Hepatocyte (in vitro differentiated cells): ENCODE measurements around the gene ZFX. TPM values are rescaled to one million over a fixed set of nuclear protein-coding genes. Genes with fewer than 3 reads are reported as not detected.

Experiments used
- DNase-seq: peaks from one replicate; pipeline ENCODE4 v3.0.0-alpha.2; 2016; ENCODE audit warnings: low spot score
- H2AFZ ChIP-seq: fragments of 200-600 bp; sonication (generic); 2 replicates; pipeline ENCODE4 v1.6.0; 2016; ENCODE audit warnings: antibody characterized with exemption, mild to moderate bottlenecking
- H3K27ac ChIP-seq: fragments of 200-600 bp; sonication (generic); 2 replicates; pipeline ENCODE4 v1.5.1; 2016; ENCODE audit warnings: mild to moderate bottlenecking
- H3K27me3 ChIP-seq: fragments of 200-600 bp; sonication (generic); 2 replicates; pipeline ENCODE4 v1.6.1; 2016
- H3K36me3 ChIP-seq: fragments of 200-600 bp; sonication (generic); replicated peaks from 2 replicates; pipeline ENCODE4 v1.5.1; 2016; ENCODE audit warnings: low read depth; ENCODE audit not compliant: insufficient read depth
- H3K4me1 ChIP-seq: fragments of 200-600 bp; sonication (generic); 2 replicates; pipeline ENCODE4 v1.5.1; 2016; ENCODE audit warnings: mild to moderate bottlenecking, moderate library complexity; ENCODE audit not compliant: insufficient read depth
- H3K4me2 ChIP-seq: fragments of 200-600 bp; sonication (generic); 2 replicates; pipeline ENCODE4 v1.6.0; 2016
- H3K4me3 ChIP-seq: fragments of 200-600 bp; sonication (generic); 2 replicates; pipeline ENCODE4 v1.5.1; 2016; ENCODE audit warnings: mild to moderate bottlenecking
- H3K79me2 ChIP-seq: fragments of 200-600 bp; sonication (generic); 2 replicates; pipeline ENCODE4 v1.6.0; 2017; ENCODE audit warnings: mild to moderate bottlenecking
- H3K9me2 ChIP-seq: fragments of 200-600 bp; sonication (generic); replicated peaks from 2 replicates; pipeline ENCODE4 v1.6.0; 2017; ENCODE audit warnings: mild to moderate bottlenecking; ENCODE audit not compliant: insufficient read depth
- H3K9me3 ChIP-seq: fragments of 200-600 bp; sonication (generic); 2 replicates; pipeline ENCODE4 v1.5.1; 2016; ENCODE audit warnings: low read depth, mild to moderate bottlenecking
- H4K20me1 ChIP-seq: fragments of 200-600 bp; sonication (generic); 2 replicates; pipeline ENCODE4 v1.6.0; 2016; ENCODE audit warnings: mild to moderate bottlenecking; ENCODE audit not compliant: insufficient read depth, poor library complexity, severe bottlenecking
- EZH2 ChIP-seq: fragments of 200-600 bp; sonication (generic); IDR thresholded peaks from 2 replicates; pipeline ENCODE4 v1.6.1; 2016; ENCODE audit warnings: antibody characterized with exemption, mild to moderate bottlenecking, borderline replicate concordance
- EZH2phosphoT487 ChIP-seq: fragments of 200-600 bp; sonication (generic); IDR thresholded peaks from one replicate; pipeline ENCODE4 v1.6.1; 2018; ENCODE audit warnings: antibody characterized with exemption, mild to moderate bottlenecking, low read depth, moderate library complexity; ENCODE audit not compliant: unreplicated experiment, severe bottlenecking
- WGBS: methylation state at CpG from one replicate; pipeline ENCODE4 v1.1.6; 2016; ENCODE audit warnings: low lambda C conversion rate; ENCODE audit errors: missing lambda C conversion rate; 5-methylcytosine and 5-hydroxymethylcytosine counted together
- polyA plus RNA-seq: library from polyadenylated mRNA; unstranded; fragments of >200 nt; fragmentation: Nextera tagmentation; extraction: Ambion mirVana; gene quantifications from 2 replicates; pipeline ENCODE4 v1.2.1, GENCODE V29; 2016
- total RNA-seq: library from RNA; depleted of rRNA; stranded (reverse); fragments of >200 nt; gene quantifications from 2 replicates; pipeline ENCODE4 v1.2.3, GENCODE V29; 2014
- TF ChIP-seq, protein P1 (sequence below): fragments of 200-600 bp; sonication (generic); IDR thresholded peaks from 2 replicates; pipeline ENCODE4 v1.5.1; 2016; ENCODE audit warnings: antibody characterized with exemption, mild to moderate bottlenecking; ENCODE audit not compliant: poor library complexity

The ZFX gene
- total and polyA plus RNA-seq, 2 experiments from 2014 or later, result 31.5 to 74.0 TPM

DNA sequence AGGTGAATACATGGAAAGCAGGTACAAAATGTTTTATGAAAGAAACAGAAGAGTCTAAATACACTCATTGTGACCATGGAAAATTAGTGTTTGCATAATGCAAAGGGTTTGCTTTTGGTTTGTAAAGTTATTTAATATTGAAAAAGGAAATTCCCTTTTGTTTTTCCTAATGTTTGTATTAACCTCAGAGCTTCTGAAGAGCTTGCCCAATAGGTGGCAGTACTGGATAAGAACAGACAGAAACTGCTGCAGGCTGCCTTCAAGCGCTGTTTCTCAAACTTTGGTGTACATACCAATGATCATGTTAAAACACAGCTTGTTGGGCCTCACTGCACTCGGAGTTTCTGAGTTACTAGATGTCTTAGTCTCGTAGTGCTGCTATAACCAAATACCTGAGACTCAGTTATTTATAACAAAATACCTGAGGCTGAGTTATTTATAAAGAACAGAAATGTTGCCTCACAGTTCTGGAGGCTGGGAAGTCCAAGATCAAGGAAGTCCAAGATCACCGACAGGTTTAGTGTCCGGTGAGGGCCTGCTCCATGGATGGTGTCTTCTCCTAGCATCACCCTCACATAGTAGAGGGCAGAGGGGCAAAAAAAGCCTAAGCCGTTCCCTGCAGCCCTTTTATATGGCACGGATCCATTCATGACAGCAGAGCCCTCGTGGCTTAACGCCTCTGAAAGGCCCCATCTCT, 110.2 kb downstream of the ZFX start:
- Histone ChIP-seq H4K20me1 (no peaks in the 10 kb centered on the region), H3K27me3 (no peaks in the 10 kb centered on the region), H3K4me3 (no peak overlapping the region), H2AFZ (no peak overlapping the region), H3K79me2 (no peaks in the 10 kb centered on the region), H3K36me3 (no peaks in the 10 kb centered on the region), H3K9me2 (no peaks in the 10 kb centered on the region), H3K9me3 (no peaks in the 10 kb centered on the region), H3K27ac (no peak overlapping the region), H3K4me1 (peaks cover 8% of the 10 kb centered on the region), H3K4me2 (no peak overlapping the region)
- peak; percentile 87 for DNase-seq
- WGBS, result 74% methylated on average over 9 of the region's 9 CpGs
- no peak for TF ChIP-seq EZH2phosphoT487
- TF ChIP-seq EZH2, result no peak
- TF ChIP-seq, protein P1, sequence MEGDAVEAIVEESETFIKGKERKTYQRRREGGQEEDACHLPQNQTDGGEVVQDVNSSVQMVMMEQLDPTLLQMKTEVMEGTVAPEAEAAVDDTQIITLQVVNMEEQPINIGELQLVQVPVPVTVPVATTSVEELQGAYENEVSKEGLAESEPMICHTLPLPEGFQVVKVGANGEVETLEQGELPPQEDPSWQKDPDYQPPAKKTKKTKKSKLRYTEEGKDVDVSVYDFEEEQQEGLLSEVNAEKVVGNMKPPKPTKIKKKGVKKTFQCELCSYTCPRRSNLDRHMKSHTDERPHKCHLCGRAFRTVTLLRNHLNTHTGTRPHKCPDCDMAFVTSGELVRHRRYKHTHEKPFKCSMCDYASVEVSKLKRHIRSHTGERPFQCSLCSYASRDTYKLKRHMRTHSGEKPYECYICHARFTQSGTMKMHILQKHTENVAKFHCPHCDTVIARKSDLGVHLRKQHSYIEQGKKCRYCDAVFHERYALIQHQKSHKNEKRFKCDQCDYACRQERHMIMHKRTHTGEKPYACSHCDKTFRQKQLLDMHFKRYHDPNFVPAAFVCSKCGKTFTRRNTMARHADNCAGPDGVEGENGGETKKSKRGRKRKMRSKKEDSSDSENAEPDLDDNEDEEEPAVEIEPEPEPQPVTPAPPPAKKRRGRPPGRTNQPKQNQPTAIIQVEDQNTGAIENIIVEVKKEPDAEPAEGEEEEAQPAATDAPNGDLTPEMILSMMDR, result peak; percentile 90

DNA sequence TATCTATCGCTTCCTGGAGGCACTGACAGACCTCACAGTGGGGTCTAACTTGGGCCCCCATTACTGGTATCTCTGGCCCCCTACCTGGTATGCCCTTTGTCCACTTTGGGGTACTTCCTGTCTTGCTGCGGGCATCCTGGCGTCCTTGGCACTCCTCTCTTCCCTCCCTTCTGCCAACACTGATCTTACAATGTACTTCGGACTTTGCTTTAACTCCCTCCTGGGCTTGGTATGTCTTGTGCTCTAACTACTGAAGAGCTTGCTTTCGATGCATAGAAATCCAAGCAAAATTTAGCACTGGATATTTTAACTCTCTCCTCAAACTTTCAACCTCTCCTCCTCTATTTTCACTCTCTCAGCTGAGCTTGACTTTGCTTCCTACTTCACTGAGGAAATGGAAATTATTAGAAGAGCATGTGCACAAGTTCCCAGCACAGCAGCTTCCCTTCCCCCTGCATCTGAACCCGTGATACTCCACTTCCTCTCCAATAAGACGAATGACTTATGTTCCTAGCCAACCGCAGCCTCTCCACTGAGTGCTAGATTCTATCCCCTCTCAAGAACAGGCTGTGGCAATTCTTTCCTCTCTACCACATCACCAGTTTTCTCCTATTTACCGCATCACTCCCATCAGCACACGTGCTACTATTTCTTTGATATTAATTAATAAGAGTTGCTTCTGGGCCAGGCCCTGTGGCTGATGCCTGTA, 111.5 kb downstream of the ZFX start:
- H4K20me1 ChIP-seq, result no peaks in the 10 kb centered on the region
- H3K4me3 ChIP-seq, result no peak overlapping the region
- H3K36me3 ChIP-seq, result no peaks in the 10 kb centered on the region
- H3K9me2 ChIP-seq, result no peaks in the 10 kb centered on the region
- WGBS, result 71% methylated on average over 10 of the region's 10 CpGs
- peak overlapping the region; percentile 26 for H2AFZ ChIP-seq
- H3K27me3 ChIP-seq, result no peaks in the 10 kb centered on the region
- no peaks in the 10 kb centered on the region for H3K79me2 ChIP-seq
- peaks cover 8% of the 10 kb centered on the region for H3K4me1 ChIP-seq
- no peaks in the 10 kb centered on the region for H3K9me3 ChIP-seq
- DNase-seq, result peak; percentile 38
- peak overlapping the region; percentile 47 for H3K27ac ChIP-seq
- H3K4me2 ChIP-seq, result peak overlapping the region; percentile 1
- no peak for TF ChIP-seq EZH2
- TF ChIP-seq, protein P1, result no peak
- TF ChIP-seq EZH2phosphoT487, result no peak

DNA sequence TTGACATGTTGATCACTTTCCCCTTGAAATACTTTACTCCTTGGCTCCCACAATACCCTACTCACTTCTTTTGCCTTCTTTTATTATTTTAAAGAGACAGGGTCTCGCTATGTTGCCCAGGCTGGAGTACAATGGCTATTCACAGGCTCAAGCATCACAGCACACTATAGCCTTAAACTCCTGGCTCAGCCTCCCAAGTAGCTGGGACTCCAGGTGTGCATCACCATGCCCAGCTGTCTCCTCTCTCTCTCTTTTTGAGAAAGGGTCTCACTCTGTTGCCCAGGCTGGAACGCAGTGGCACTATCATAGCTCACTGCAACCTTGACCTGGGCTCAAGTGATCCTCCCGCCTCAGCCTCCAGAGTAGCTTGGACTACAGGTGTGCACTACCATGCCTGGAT, 112.8 kb downstream of the ZFX start:
- 94% methylated on average over 3 of the region's 3 CpGs for WGBS
- Histone ChIP-seq H3K9me2 (no peaks in the 10 kb centered on the region), H3K27ac (no peak overlapping the region), H3K4me2 (no peak overlapping the region), H3K79me2 (no peaks in the 10 kb centered on the region), H3K4me3 (no peak overlapping the region), H3K4me1 (peaks cover 8% of the 10 kb centered on the region), H3K27me3 (no peaks in the 10 kb centered on the region), H3K9me3 (no peaks in the 10 kb centered on the region), H3K36me3 (no peaks in the 10 kb centered on the region), H4K20me1 (no peaks in the 10 kb centered on the region), H2AFZ (no peak overlapping the region)
- TF ChIP-seq EZH2 (no peak), EZH2phosphoT487 (no peak)
- TF ChIP-seq, protein P1, result no peak
- no peak for DNase-seq
